Immature natural killer cell (primary cell): ENCODE data around the gene CHIT1. TPM values are rescaled to one million over a fixed set of nuclear protein-coding genes. Genes with fewer than 3 reads are reported as not detected.

Experiments
- DNase-seq, 3 donors: peaks; one replicate each; pipeline ENCODE4 v3.0.0; 2022; ENCODE audit warnings: mixed read lengths in 1 of 3
- H3K27ac Mint-ChIP-seq, 6 donors: one replicate each; pipeline ENCODE4 v1.8.0; 2020; ENCODE audit warnings: mixed read lengths in 6 of 6, mild to moderate bottlenecking in 5 of 6, inconsistent platforms in 4 of 6, moderate library complexity in 3 of 6
- H3K27me3 Mint-ChIP-seq, 3 donors: one replicate each; pipeline ENCODE4 v1.8.0; 2020 to 2021; ENCODE audit warnings: low read depth in 3 of 3, mild to moderate bottlenecking in 3 of 3, mixed read lengths in 3 of 3, moderate library complexity in 3 of 3, inconsistent platforms in 1 of 3
- H3K36me3 Mint-ChIP-seq, 3 donors: one replicate each; pipeline ENCODE4 v1.8.0; 2020; ENCODE audit warnings: mixed read lengths in 3 of 3, inconsistent platforms in 2 of 3, mild to moderate bottlenecking in 2 of 3
- H3K4me1 Mint-ChIP-seq, 2 donors: one replicate each; pipeline ENCODE4 v1.8.0; 2020; ENCODE audit warnings: inconsistent platforms in 2 of 2, mild to moderate bottlenecking in 2 of 2, mixed read lengths in 2 of 2, moderate library complexity in 1 of 2
- H3K4me3 Mint-ChIP-seq, 5 donors: one replicate each; pipeline ENCODE4 v1.8.0; 2020; ENCODE audit warnings: mild to moderate bottlenecking in 5 of 5, mixed read lengths in 5 of 5, inconsistent platforms in 3 of 5, moderate library complexity in 3 of 5
- H3K9me3 Mint-ChIP-seq, 6 donors: one replicate each; pipeline ENCODE4 v1.8.0; 2020; ENCODE audit warnings: mild to moderate bottlenecking in 6 of 6, mixed read lengths in 6 of 6, inconsistent platforms in 4 of 6, moderate library complexity in 3 of 6
- polyA plus RNA-seq, 3 donors: library from polyadenylated mRNA; unstranded; fragments of 300-500 nt; fragmentation: Illumina TruSeq; gene quantifications; one replicate each; pipeline ENCODE4 v1.2.3, GENCODE V29; 2021

CHIT1 gene
- polyA plus RNA-seq, 3 donors from 2014 or later, result not detected

DNA sequence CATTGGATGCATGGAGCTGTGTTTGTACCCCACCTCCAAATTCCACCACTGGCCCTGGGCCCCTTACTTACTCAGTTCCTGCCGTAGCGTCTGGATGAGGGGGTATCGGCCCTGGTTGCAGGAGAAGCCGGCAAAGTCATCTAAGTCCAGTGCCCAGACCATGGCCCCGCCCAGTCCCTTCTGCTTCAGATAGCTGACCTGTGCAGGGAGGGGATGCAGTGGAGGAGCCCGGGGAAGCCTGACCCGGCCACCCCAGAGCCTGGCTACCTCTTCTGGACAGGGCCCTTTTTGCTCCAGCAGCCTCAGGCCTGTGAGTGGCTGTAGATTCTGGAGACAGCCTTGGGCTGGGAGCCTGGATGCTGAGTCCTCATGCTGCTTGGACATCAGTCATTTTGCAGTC lies 11.8 kb downstream of the CHIT1 start:
- H3K4me3 Mint-ChIP-seq, result no peak overlapping the region
- no peak for DNase-seq
- H3K4me1 Mint-ChIP-seq, result no peaks in the 10 kb centered on the region
- H3K9me3 Mint-ChIP-seq, result peaks cover 0 to 5% (median 0%) of the 10 kb centered on the region in 6 donors
- no peaks in the 10 kb centered on the region for H3K36me3 Mint-ChIP-seq
- H3K27me3 Mint-ChIP-seq, result peaks cover 2 to 14% (median 4%) of the 10 kb centered on the region in 3 donors
- no peak overlapping the region for H3K27ac Mint-ChIP-seq

DNA sequence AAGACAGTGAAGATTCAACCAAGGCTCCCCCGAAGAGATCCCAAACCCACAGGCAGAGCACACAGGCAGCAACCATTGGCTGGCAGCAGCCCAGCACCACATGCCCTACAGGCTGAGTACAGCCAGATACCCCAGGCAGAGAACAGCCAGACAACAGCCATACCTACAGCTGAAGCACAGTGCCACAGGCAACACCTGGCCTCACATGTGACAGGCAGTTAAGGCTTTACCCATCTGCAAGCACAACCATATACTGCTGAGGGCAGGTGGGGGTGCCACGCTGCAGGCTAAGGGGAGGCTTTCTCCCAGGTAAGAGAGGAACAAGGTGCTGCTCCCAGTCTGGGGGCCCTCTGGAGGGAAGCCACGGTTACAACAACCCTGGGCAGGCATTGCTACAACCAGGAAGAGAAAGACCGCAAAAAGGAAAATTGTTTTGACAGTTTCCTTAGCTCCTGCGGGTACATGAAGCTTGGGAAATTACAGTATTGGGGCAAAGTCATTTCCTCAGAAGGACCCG lies 12.3 kb downstream of the CHIT1 start:
- Mint-ChIP-seq H3K9me3 (peaks cover 0 to 5% (median 0%) of the 10 kb centered on the region in 6 donors), H3K4me3 (no peak overlapping the region), H3K4me1 (no peaks in the 10 kb centered on the region), H3K36me3 (no peaks in the 10 kb centered on the region), H3K27me3 (peaks cover 2 to 12% (median 4%) of the 10 kb centered on the region in 3 donors), H3K27ac (no peak overlapping the region)
- no peak for DNase-seq

DNA sequence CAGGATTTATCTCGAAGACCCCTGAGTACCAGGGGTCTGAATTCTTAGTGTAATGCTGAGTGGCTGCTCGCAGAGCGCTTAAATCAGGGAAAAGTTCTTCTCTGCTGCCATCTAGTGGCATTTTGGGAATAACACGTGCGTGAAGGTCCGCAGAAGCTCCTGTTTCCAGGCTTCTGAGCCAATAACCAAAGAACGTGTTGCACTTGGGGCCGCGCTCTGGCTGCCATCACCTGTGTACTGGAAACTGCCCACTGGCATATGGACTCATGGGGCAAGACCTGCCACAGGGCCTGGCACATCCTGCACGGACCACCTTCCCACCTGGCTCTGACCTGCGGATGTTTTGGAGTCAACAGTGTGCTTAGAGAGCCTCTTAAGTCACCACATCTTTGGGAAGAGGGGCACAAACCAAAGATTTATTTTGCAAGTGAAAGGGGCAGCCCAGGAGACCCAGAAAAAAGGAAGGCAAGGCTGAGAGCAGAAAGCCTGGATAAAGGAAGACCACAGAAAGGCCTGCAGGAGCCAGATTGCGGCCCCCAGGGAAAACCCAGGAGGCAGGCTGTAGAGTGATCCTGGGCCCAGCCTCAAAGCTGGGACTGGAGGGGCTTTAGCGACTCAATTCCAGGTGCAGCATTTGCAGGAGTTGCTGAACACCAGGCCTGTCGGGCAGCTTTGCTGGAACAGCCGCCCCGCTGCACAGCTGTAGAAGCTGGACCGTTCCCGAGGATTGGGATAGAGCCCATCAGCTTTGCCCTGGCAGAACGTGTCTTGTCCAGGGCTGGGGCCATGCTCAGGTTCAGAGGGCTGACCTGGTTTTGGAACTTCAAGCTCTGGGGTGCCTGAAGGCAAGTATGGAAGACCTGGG lies 13.0 kb downstream of the CHIT1 start:
- H3K9me3 Mint-ChIP-seq, result peaks cover 0 to 5% (median 0%) of the 10 kb centered on the region in 6 donors
- peaks cover 2 to 12% (median 4%) of the 10 kb centered on the region in 3 donors for H3K27me3 Mint-ChIP-seq
- H3K4me3 Mint-ChIP-seq, result no peak overlapping the region
- peak; percentile 35 to 46 (median 36) for DNase-seq
- H3K36me3 Mint-ChIP-seq, result no peaks in the 10 kb centered on the region
- no peak overlapping the region for H3K27ac Mint-ChIP-seq
- H3K4me1 Mint-ChIP-seq, result no peaks in the 10 kb centered on the region

DNA sequence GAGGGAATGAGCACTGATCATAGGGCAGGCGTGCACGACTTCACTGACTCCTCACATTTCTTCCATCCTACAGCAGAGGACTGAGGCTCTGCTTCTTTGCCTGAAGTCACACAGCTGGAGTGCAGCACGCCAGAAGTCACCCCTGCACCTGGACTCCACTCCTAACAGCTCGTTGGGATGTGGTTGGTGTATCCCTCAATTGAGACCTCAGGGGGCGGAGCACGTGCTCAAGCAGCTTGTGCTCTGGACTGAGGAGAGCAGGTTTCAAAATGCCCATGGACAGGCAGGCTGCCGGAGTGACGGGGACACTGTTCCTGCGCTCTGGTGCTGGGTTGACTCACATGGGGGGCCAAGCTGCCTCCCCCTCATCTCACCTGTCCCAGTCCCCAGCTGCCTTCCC lies 13.9 kb downstream of the CHIT1 start:
- H3K4me3 Mint-ChIP-seq, result no peak overlapping the region
- no peaks in the 10 kb centered on the region for H3K36me3 Mint-ChIP-seq
- H3K27ac Mint-ChIP-seq, result no peak overlapping the region
- H3K4me1 Mint-ChIP-seq, result no peaks in the 10 kb centered on the region
- H3K27me3 Mint-ChIP-seq, result peaks cover 4 to 14% (median 5%) of the 10 kb centered on the region in 3 donors
- peaks cover 0 to 5% (median 0%) of the 10 kb centered on the region in 6 donors for H3K9me3 Mint-ChIP-seq
- no peak for DNase-seq

DNA sequence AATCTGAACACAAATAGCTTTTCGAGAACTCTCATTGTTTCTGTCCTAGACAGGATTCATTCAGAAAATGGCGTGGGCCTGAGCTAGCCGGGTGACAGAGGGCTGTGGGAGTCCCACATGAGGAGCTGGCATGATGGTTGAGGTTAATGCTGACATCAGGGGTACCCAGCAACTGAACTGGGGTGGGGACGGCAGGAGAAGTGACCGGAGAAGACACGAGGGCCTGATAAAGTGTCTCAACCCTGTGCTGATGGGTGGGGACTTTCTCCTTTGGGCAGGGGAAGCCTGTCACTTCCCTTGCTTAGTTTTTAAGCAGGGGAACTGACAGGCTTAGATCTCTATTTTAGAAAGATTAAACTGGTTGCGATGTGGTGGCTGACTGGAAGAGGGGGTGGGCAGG lies 14.6 kb downstream of the CHIT1 start:
- H3K36me3 Mint-ChIP-seq, result no peaks in the 10 kb centered on the region
- no peaks in the 10 kb centered on the region for H3K4me1 Mint-ChIP-seq

DNA sequence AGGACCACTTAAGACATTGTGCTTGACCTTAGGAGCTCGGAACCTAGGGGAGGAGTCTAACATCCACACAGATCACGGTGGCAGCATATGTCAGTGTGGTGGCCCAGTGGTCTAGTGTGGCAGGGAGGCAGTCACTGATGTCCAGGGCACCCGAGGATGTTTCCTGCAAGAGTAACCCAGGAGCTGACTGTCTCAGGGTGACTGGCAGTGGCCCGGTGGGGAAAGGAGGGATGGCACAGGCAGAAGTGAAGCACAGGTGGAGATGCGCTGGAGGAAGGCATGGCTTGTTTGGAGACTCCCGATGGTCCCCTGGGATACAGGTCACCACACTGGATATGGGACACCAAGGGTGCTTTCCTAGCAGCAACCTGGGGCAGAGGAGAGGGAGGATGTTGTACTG lies 16.3 kb downstream of the CHIT1 start:
- H3K4me3 Mint-ChIP-seq, result no peak overlapping the region
- H3K27ac Mint-ChIP-seq, result no peak overlapping the region
- no peaks in the 10 kb centered on the region for H3K36me3 Mint-ChIP-seq
- H3K4me1 Mint-ChIP-seq, result no peaks in the 10 kb centered on the region
- H3K27me3 Mint-ChIP-seq, result peaks cover 4 to 14% (median 6%) of the 10 kb centered on the region in 3 donors
- DNase-seq, result no peak
- H3K9me3 Mint-ChIP-seq, result peaks cover 0 to 5% (median 0%) of the 10 kb centered on the region in 6 donors

More for the DNA sequence above, 14.6 kb downstream of the CHIT1 start:
- no peak overlapping the region for H3K4me3 Mint-ChIP-seq
- H3K27me3 Mint-ChIP-seq, result peaks cover 4 to 14% (median 6%) of the 10 kb centered on the region in 3 donors
- peaks cover 0 to 5% (median 0%) of the 10 kb centered on the region in 6 donors for H3K9me3 Mint-ChIP-seq
- no peak for DNase-seq
- no peak overlapping the region for H3K27ac Mint-ChIP-seq

DNA sequence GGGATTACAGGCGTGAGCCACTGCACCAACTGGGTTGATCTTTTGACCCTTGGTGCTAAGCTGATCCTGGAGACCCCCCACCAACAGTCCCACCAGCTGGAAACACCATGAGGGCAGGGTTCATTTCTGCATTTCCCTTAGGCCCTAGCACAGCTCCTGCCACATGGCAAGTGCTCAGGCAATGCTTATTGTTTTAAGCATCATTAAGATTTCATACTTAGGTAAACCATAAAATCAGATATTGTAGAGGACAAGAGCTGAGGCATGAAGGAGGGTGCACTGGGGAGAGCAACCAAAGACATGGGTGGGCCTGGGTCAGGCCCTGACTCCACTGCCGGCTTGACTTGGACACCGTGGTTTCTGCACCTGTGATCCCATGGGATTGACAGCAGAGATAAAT lies 17.7 kb downstream of the CHIT1 start:
- Mint-ChIP-seq H3K9me3 (peaks cover 0 to 5% (median 0%) of the 10 kb centered on the region in 6 donors), H3K36me3 (no peaks in the 10 kb centered on the region), H3K27me3 (peaks cover 2 to 14% (median 6%) of the 10 kb centered on the region in 3 donors), H3K4me1 (no peaks in the 10 kb centered on the region), H3K27ac (no peak overlapping the region), H3K4me3 (no peak overlapping the region)
- no peak for DNase-seq

DNA sequence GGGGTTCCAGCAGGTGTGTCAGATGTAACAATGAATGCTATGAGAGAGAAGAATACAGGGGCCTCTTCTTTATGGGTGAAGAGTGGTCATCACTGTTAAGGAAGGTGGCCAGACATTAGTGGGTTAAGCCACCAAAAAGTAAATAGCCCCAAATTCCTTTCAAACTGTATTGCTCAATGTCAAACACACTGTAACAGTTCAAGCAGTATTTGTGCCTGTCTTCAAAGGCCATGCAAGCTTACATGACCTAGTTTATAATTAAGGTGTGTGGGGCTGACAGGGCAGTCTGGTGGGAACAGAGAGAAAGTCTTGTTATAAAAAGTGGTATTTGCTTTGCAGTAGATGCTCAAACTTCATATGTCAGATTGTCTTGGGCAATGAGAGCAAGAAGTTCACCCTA lies 18.5 kb downstream of the CHIT1 start:
- no peak overlapping the region for H3K4me3 Mint-ChIP-seq
- no peaks in the 10 kb centered on the region for H3K9me3 Mint-ChIP-seq
- no peak for DNase-seq
- H3K27me3 Mint-ChIP-seq, result peaks cover 0 to 8% (median 6%) of the 10 kb centered on the region in 3 donors
- no peak overlapping the region for H3K27ac Mint-ChIP-seq
- H3K36me3 Mint-ChIP-seq, result no peaks in the 10 kb centered on the region
- no peaks in the 10 kb centered on the region for H3K4me1 Mint-ChIP-seq

DNA sequence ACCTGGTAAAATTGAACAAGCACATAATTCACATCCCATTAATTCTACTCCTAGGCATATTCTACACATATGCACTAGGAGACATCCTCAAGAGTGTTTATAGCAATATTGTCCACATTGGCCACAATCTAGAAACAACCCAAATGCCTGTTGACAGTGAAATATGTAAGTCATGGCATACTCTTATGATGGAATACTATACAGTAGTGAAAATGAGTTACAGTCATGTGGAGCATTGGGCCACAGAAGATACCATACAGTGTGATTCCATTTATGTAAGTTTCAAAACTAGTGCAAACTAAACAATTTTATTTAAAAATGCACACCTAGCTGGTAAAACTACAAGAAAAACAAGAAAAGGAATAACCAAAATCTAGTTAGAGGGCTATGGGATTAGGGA lies 19.1 kb downstream of the CHIT1 start:
- Mint-ChIP-seq H3K4me1 (no peaks in the 10 kb centered on the region), H3K4me3 (no peak overlapping the region), H3K27ac (no peak overlapping the region)

DNA sequence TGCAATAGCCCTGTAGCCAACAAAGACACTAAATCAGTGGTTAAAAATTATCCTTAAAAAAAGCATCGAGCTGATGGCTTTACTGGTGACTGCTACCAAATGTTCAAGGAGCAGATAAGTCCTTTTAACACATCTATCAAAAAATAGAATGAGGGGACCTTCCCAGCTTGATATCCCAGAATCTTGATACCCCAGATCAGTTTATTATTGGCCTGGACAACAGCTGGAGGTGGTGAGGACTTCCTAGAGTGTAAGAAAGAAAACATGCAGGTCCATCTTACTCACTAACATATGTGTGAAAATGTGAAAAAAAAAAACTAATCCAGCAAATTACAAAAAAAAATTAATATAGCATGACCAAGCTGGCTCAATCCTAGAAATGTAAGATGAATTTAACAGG lies 21.3 kb downstream of the CHIT1 start:
- no peaks in the 10 kb centered on the region for H3K9me3 Mint-ChIP-seq
- H3K27me3 Mint-ChIP-seq, result peaks cover 2 to 3% (median 3%) of the 10 kb centered on the region in 3 donors
- H3K4me3 Mint-ChIP-seq, result no peak overlapping the region
- no peaks in the 10 kb centered on the region for H3K36me3 Mint-ChIP-seq
- no peak for DNase-seq
- no peaks in the 10 kb centered on the region for H3K4me1 Mint-ChIP-seq
- no peak overlapping the region for H3K27ac Mint-ChIP-seq

More for the DNA sequence above, 19.1 kb downstream of the CHIT1 start:
- Mint-ChIP-seq H3K27me3 (peaks cover 0 to 8% (median 5%) of the 10 kb centered on the region in 3 donors), H3K36me3 (no peaks in the 10 kb centered on the region), H3K9me3 (no peaks in the 10 kb centered on the region)
- no peak for DNase-seq

DNA sequence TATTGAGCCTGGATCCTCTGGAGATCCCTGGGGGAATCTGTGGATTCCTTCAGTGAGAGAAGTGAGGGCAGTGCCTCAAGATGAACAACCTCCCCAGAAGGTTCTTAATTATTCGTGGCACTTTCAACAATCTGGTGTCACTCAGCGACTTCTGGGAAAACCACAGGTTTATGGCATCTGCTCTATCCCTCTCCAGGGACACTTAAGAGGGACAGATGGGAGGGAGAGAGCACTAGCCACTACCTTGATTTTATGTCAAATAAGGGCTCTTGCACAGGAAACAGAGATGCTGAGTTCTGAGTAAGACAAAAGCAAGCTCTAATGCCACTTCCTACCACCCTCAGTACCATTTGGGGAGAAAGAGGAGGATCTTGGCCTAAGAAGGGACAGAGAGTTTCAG lies 21.7 kb downstream of the CHIT1 start:
- no peak for DNase-seq
- Mint-ChIP-seq H3K27me3 (peaks cover 2 to 3% (median 3%) of the 10 kb centered on the region in 3 donors), H3K27ac (no peak overlapping the region)

DNA sequence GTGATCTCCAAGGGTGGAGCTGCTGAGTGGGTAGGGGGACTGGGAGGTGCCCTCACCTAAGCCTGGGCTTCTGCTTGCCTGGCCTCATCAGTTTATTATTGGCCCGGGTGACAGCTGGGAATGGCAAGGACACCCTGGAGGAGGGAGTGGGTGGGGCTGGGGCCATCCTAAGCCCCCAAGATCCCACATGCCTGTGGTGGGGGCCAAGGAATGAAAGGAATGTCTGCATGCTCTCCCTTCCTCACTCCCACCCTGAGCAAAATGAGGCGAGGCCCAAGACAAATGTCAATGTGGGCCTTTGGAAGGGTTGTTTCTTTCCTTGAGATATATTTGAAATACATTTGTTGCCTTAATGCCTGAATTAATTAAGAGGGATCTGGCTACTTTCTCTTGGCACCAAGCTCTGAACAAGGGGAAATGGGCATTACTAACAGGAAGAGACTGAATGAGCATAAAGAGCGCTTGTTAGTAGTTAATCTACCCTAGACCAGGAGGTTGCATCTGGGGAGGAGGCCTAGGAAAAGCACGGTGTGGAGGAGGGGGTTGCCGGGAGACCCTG lies 23.3 kb downstream of the CHIT1 start:
- Mint-ChIP-seq H3K4me1 (no peaks in the 10 kb centered on the region), H3K36me3 (no peaks in the 10 kb centered on the region), H3K27me3 (peaks cover 3 to 5% (median 3%) of the 10 kb centered on the region in 3 donors), H3K27ac (no peak overlapping the region), H3K4me3 (no peak overlapping the region), H3K9me3 (no peaks in the 10 kb centered on the region)
- DNase-seq, result no peak

More for the DNA sequence above, 21.7 kb downstream of the CHIT1 start:
- no peaks in the 10 kb centered on the region for H3K4me1 Mint-ChIP-seq
- H3K4me3 Mint-ChIP-seq, result no peak overlapping the region
- no peaks in the 10 kb centered on the region for H3K9me3 Mint-ChIP-seq
- no peaks in the 10 kb centered on the region for H3K36me3 Mint-ChIP-seq

DNA sequence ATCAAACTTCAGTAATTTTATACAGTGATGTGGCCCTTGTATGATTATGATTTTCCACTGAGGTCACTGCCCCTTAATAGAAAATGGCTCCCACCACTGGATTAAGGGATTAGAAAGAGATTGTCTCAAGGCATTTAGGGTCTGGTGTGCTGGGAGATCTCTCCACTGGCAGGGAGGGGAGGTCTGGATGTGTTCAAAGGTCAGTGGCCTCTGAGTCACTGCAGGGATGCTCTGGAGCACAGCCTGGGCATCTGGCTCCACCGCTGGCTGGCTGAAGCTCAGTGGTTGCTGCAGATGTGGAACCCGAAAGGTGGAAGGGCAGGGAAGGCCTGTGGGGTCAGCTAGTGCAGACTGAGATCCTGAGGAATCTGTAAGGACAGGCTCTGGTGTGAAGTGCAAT lies 24.7 kb downstream of the CHIT1 start:
- no peak for DNase-seq
- no peaks in the 10 kb centered on the region for H3K4me1 Mint-ChIP-seq
- H3K27me3 Mint-ChIP-seq, result peaks cover 0 to 7% (median 5%) of the 10 kb centered on the region in 3 donors
- H3K36me3 Mint-ChIP-seq, result no peaks in the 10 kb centered on the region
- H3K9me3 Mint-ChIP-seq, result no peaks in the 10 kb centered on the region
- H3K27ac Mint-ChIP-seq, result no peak overlapping the region
- H3K4me3 Mint-ChIP-seq, result no peak overlapping the region
